Spinal cord (tissue), 10 donors: ENCODE data around the gene RBM26. TPM values are rescaled to one million over a fixed set of nuclear protein-coding genes. Genes with fewer than 3 reads are reported as not detected.
"Not testable (repeated sequence)": the region's sequence is repeated elsewhere in the genome, so short reads cannot be mapped to it uniquely, and the experiment has no call there.

Source experiments
- DNase-seq, 6 donors: peaks; one replicate each; pipeline versions ENCODE4 v3.0.0 to v3.0.0-alpha.2; 2013 to 2015; ENCODE audit warnings: low spot score in 6 of 6, low read depth in 4 of 6
- H3K27ac ChIP-seq: one replicate; pipeline ENCODE4 v1.5.1; 2013; ENCODE audit warnings: low read depth, low read length, control low read depth
- H3K27me3 ChIP-seq: one replicate; pipeline ENCODE4 v1.6.1; 2013; ENCODE audit warnings: low read length; ENCODE audit not compliant: control insufficient read depth, insufficient read depth
- H3K36me3 ChIP-seq: one replicate; pipeline ENCODE4 v1.6.1; 2013; ENCODE audit warnings: low read length; ENCODE audit not compliant: control insufficient read depth, insufficient read depth
- H3K4me1 ChIP-seq: one replicate; pipeline ENCODE4 v1.6.1; 2013; ENCODE audit warnings: low read length; ENCODE audit not compliant: control insufficient read depth, insufficient read depth
- H3K4me3 ChIP-seq: one replicate; pipeline ENCODE4 v1.5.1; 2013; ENCODE audit warnings: low read depth, low read length, control low read depth
- H3K9me3 ChIP-seq: one replicate; pipeline ENCODE4 v1.6.1; 2013; ENCODE audit warnings: low read length; ENCODE audit not compliant: control insufficient read depth, insufficient read depth
- WGBS: methylation state at CpG from one replicate; pipeline ENCODE4 v1.1.5; 2013; ENCODE audit warnings: missing lambda C conversion rate; ENCODE audit not compliant: insufficient coverage; 5-methylcytosine and 5-hydroxymethylcytosine counted together
- polyA plus RNA-seq, 2 donors: library from polyadenylated mRNA; unstranded; fragments of 120-200 nt; gene quantifications; one replicate each; pipeline ENCODE4 v1.2.1, GENCODE V29; 2013; ENCODE audit not compliant: insufficient read length in 2 of 2
- small RNA-seq: library from RNA; depleted of rRNA; stranded (forward); fragments of <200 nt; gene quantifications from one replicate; pipeline ENCODE3, GENCODE V24; 2014; ENCODE audit warnings: low replicate concordance
- total RNA-seq, 2 donors: library from RNA; depleted of rRNA in 1 of 2; stranded (reverse); fragments of 120-200 nt in 1 of 2; fragments of >200 nt in 1 of 2; gene quantifications; one replicate each; pipeline versions ENCODE4 v1.2.3 to v1.2.4, GENCODE V29; 2013 to 2014
- donor health status: healthy.

The RBM26 gene
- total and polyA plus RNA-seq, 4 donors, result 37.9 to 70.2 (median 61.3) TPM

GRCh38 chr13:79281339-79281747 is 124.7 kb downstream of the RBM26 start:
- Histone ChIP-seq H3K4me3 (no peak overlapping the region), H3K4me1 (no peaks in the 10 kb centered on the region), H3K9me3 (no peaks in the 10 kb centered on the region), H3K36me3 (no peaks in the 10 kb centered on the region), H3K27ac (no peak overlapping the region), H3K27me3 (no peaks in the 10 kb centered on the region)
- WGBS, result 37% methylated on average over 3 of the region's 3 CpGs
- no peak for DNase-seq

- H3K36me3 ChIP-seq, H3K9me3 ChIP-seq, H3K27ac ChIP-seq, H3K4me1 ChIP-seq, H3K4me3 ChIP-seq, H3K27me3 ChIP-seq, DNase-seq: not testable (repeated sequence)
- 79% methylated on average over 5 of the region's 12 CpGs for WGBS
Observed at GRCh38 chr13:79279735-79280134, 126.3 kb downstream of the RBM26 start.

DNA sequence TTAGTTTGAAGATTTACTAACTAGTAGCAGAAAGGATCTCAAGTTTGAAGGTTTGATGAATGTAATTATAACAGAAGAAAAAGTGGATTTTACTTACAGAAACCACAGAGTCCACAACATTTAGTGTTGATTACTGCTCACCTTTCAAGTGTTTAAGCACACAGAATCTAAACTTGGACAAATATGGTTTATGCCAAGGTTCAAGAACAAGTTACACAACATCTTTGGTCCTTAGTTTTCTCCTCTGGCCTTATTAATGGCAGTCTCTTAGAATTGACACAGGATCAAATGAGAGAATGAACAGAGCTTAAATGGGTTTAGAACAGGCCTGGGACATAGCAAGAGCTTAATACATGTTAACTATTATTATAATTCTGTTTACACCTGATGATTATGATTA is 133.0 kb downstream of the RBM26 start:
- no peak overlapping the region for H3K4me3 ChIP-seq
- H3K27ac ChIP-seq, result no peak overlapping the region
- no peaks in the 10 kb centered on the region for H3K36me3 ChIP-seq
- no peaks in the 10 kb centered on the region for H3K27me3 ChIP-seq
- DNase-seq, result no peak
- no peaks in the 10 kb centered on the region for H3K9me3 ChIP-seq
- no peaks in the 10 kb centered on the region for H3K4me1 ChIP-seq

- no peak overlapping the region for H3K27ac ChIP-seq
- H3K36me3 ChIP-seq, result no peaks in the 10 kb centered on the region
- no peaks in the 10 kb centered on the region for H3K4me1 ChIP-seq
- no peak for DNase-seq
- WGBS, result 50% methylated on average over 1 of the region's 1 CpG
- H3K27me3 ChIP-seq, result no peaks in the 10 kb centered on the region
- H3K4me3 ChIP-seq, result no peak overlapping the region
- no peaks in the 10 kb centered on the region for H3K9me3 ChIP-seq
Observed at GRCh38 chr13:79271616-79272015, 134.4 kb downstream of the RBM26 start.

- Histone ChIP-seq H3K9me3 (no peaks in the 10 kb centered on the region), H3K4me3 (no peak overlapping the region), H3K27ac (no peak overlapping the region), H3K27me3 (no peaks in the 10 kb centered on the region), H3K4me1 (no peaks in the 10 kb centered on the region), H3K36me3 (no peaks in the 10 kb centered on the region)
- 67% methylated on average over 1 of the region's 3 CpGs for WGBS
- DNase-seq, result no peak
Observed at GRCh38 chr13:79270859-79271258, 135.2 kb downstream of the RBM26 start.

Small RNA genes within 50 kb of the gene (small RNA-seq; reads per million reads assigned to genes)
- gene RNA5SP33, result not detected

Other genes with a start within 250 kb of the RBM26 start
- gene NDFIP2, start 74.9 kb upstream of the RBM26 start, total RNA-seq, result 10 to 100 TPM; 33.4 to 62.5 TPM
- 10 to 100 TPM; 34.0 to 40.2 TPM for gene NDFIP2, start 74.9 kb upstream of the RBM26 start, polyA plus RNA-seq